DOHH2 (cell line): ENCODE results near the gene NFKB2.

Source experiments
- H3F3A ChIP-seq: fragments of 200-600 bp; sonication (generic), shearing (Covaris generic); 2 replicates; pipeline ENCODE4 v1.6.0; 2016; ENCODE audit warnings: antibody characterized with exemption, mild to moderate bottlenecking; ENCODE audit not compliant: control insufficient read depth, insufficient read depth
- H3K27ac ChIP-seq: fragments of 200-600 bp; sonication (generic); 2 replicates; pipeline ENCODE4 v1.5.1; 2014; ENCODE audit warnings: low read depth, mild to moderate bottlenecking, low read length, moderate library complexity
- H3K27me3 ChIP-seq: fragments of 200-600 bp; sonication (generic); 2 replicates; pipeline ENCODE4 v1.6.1; 2014; ENCODE audit warnings: mild to moderate bottlenecking, low read length, mixed read lengths; ENCODE audit not compliant: control insufficient read depth
- H3K36me3 ChIP-seq: fragments of 200-600 bp; sonication (generic); 2 replicates; pipeline ENCODE4 v1.6.1; 2014; ENCODE audit warnings: mild to moderate bottlenecking, low read length, moderate library complexity, mixed read lengths; ENCODE audit not compliant: control insufficient read depth
- H3K4me1 ChIP-seq: fragments of 200-600 bp; sonication (generic); 2 replicates; pipeline ENCODE4 v1.6.1; 2014; ENCODE audit warnings: mild to moderate bottlenecking, low read length, mixed read lengths; ENCODE audit not compliant: control insufficient read depth
- H3K4me2 ChIP-seq: fragments of 200-600 bp; sonication (generic); 2 replicates; pipeline ENCODE4 v1.6.0; 2014; ENCODE audit warnings: mild to moderate bottlenecking, low read length, moderate library complexity
- H3K4me3 ChIP-seq: fragments of 200-600 bp; sonication (generic); 2 replicates; pipeline ENCODE4 v1.5.1; 2014; ENCODE audit warnings: mild to moderate bottlenecking, low read length, mixed read lengths
- H3K79me2 ChIP-seq: fragments of 200-600 bp; sonication (generic); 2 replicates; pipeline ENCODE4 v1.6.1; 2014; ENCODE audit warnings: mild to moderate bottlenecking, low read length, mixed read lengths; ENCODE audit not compliant: control insufficient read depth
- H3K9me2 ChIP-seq: fragments of 200-600 bp; sonication (generic); replicated peaks from 2 replicates; pipeline ENCODE4 v1.6.1; 2014; ENCODE audit warnings: mild to moderate bottlenecking, low read length, mixed read lengths; ENCODE audit not compliant: control insufficient read depth
- H3K9me3 ChIP-seq: fragments of 200-600 bp; sonication (generic); 2 replicates; pipeline ENCODE4 v1.6.1; 2014; ENCODE audit warnings: antibody characterized with exemption, low read length, mixed read lengths; ENCODE audit not compliant: control insufficient read depth, insufficient read depth
- H4K20me1 ChIP-seq: fragments of 200-600 bp; sonication (generic); 2 replicates; pipeline ENCODE4 v1.6.0; 2014; ENCODE audit warnings: low read depth, mild to moderate bottlenecking, antibody characterized with exemption, low read length, moderate library complexity; ENCODE audit not compliant: control insufficient read depth, insufficient read depth
- CTCF ChIP-seq: fragments of 200-600 bp; sonication (generic); IDR thresholded peaks from one replicate; pipeline ENCODE4 v1.5.1; 2014; ENCODE audit warnings: antibody characterized with exemption, mild to moderate bottlenecking, low read depth, low read length; ENCODE audit not compliant: poor library complexity, severe bottlenecking
- EZH2phosphoT487 ChIP-seq: fragments of 200-600 bp; sonication (generic); IDR thresholded peaks from 2 replicates; pipeline ENCODE4 v1.6.1; 2017; ENCODE audit warnings: borderline replicate concordance, mild to moderate bottlenecking, antibody characterized with exemption, low read length, moderate library complexity, mixed read lengths

The NFKB2 gene

DNA sequence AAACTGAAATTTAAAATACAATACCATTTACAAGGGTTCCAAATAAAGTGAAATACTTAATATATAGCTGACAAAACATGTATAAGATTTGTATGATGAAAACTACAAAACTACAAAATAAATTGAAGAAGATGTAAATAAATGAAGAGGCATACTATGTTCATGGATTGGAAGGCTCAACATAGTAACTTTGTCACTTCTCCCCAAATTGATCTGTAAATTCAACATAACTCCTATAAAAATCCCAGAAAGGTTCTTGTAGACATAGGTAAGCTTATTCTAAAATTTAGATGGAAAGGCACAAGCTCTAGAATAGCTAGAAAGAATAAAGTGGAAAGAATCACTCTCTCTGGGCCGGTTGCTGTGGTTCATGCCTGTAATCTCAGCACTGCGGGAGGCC lies 24.2 kb upstream of the NFKB2 start:
- H3K9me3 ChIP-seq = no peaks in the 10 kb centered on the region
- H3K27me3 ChIP-seq = no peaks in the 10 kb centered on the region
- no peaks in the 10 kb centered on the region for H3K79me2 ChIP-seq
- no peaks in the 10 kb centered on the region for H3F3A ChIP-seq
- H3K4me3 ChIP-seq = no peak overlapping the region
- H3K4me2 ChIP-seq = no peak overlapping the region
- no peak overlapping the region for H3K27ac ChIP-seq
- no peaks in the 10 kb centered on the region for H3K4me1 ChIP-seq
- H4K20me1 ChIP-seq = no peaks in the 10 kb centered on the region
- no peak for TF ChIP-seq EZH2phosphoT487
- TF ChIP-seq CTCF = no peak
- H3K36me3 ChIP-seq = peaks cover 75% of the 10 kb centered on the region
- no peaks in the 10 kb centered on the region for H3K9me2 ChIP-seq

DNA sequence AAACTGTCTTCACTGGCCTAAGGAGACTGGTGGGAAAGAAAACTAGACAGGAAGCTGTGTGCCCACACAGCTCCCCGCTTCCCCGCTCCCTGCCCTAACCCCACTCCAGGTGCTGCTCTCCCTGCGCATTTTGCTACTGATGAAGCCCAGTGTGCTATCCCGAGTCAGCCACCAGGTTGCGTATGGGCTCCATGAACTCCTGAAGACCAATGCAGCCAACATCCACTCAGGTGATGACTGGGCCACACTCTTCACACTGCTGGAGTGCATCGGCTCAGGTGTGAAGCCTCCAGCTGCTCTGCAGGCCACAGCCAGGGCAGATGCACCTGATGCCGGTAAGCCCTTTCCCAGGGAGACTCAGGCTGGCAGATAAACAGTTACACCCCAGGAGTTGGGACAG lies 20.3 kb upstream of the NFKB2 start:
- H4K20me1 ChIP-seq = no peaks in the 10 kb centered on the region
- TF ChIP-seq CTCF (no peak), EZH2phosphoT487 (no peak)
- no peaks in the 10 kb centered on the region for H3K9me2 ChIP-seq
- no peaks in the 10 kb centered on the region for H3K4me1 ChIP-seq
- H3K4me2 ChIP-seq = no peak overlapping the region
- no peaks in the 10 kb centered on the region for H3K27me3 ChIP-seq
- H3K9me3 ChIP-seq = no peaks in the 10 kb centered on the region
- H3K27ac ChIP-seq = no peak overlapping the region
- H3K4me3 ChIP-seq = no peak overlapping the region
- H3K79me2 ChIP-seq = no peaks in the 10 kb centered on the region
- H3K36me3 ChIP-seq = peaks cover 58% of the 10 kb centered on the region
- H3F3A ChIP-seq = no peaks in the 10 kb centered on the region

GRCh38 chr10:102375867-102376266 lies 19.6 kb upstream of the NFKB2 start:
- no peak overlapping the region for H3K27ac ChIP-seq
- H3K4me3 ChIP-seq = no peak overlapping the region
- peaks cover 55% of the 10 kb centered on the region for H3K36me3 ChIP-seq
- H3K9me3 ChIP-seq = no peaks in the 10 kb centered on the region
- no peaks in the 10 kb centered on the region for H3K4me1 ChIP-seq
- H3K27me3 ChIP-seq = no peaks in the 10 kb centered on the region
- H3K4me2 ChIP-seq = no peak overlapping the region
- H3K9me2 ChIP-seq = no peaks in the 10 kb centered on the region
- H3K79me2 ChIP-seq = no peaks in the 10 kb centered on the region
- no peaks in the 10 kb centered on the region for H3F3A ChIP-seq
- TF ChIP-seq EZH2phosphoT487 (no peak), CTCF (no peak)
- no peaks in the 10 kb centered on the region for H4K20me1 ChIP-seq

DNA sequence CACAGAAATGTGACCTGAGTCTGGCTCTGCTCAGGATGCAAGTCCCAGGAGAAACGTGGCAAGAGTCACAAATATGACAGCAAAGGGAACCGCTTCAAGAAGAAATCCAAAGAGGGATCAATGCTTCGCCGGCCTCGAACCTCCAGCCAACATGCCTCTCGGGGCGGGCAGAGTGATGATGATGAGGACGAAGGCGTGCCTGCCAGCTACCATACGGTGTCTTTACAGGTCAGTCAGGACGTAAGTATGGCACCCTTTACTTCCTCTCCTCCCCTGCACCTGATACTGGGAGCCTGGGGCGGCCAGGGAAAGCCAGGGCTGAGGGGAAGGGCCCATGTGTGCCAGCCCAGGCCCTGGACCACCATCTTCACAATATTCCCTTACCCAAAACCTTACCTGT lies 18.6 kb upstream of the NFKB2 start:
- Histone ChIP-seq H3K36me3 (peaks cover 51% of the 10 kb centered on the region), H3K4me1 (no peaks in the 10 kb centered on the region), H3K27me3 (no peaks in the 10 kb centered on the region), H3K4me2 (no peak overlapping the region), H3K4me3 (no peak overlapping the region), H3F3A (no peaks in the 10 kb centered on the region), H3K9me2 (no peaks in the 10 kb centered on the region), H3K9me3 (no peaks in the 10 kb centered on the region), H4K20me1 (no peaks in the 10 kb centered on the region), H3K79me2 (no peaks in the 10 kb centered on the region), H3K27ac (no peak overlapping the region)
- no peak for TF ChIP-seq CTCF
- TF ChIP-seq EZH2phosphoT487 = no peak
